WTC11 (cell line): ENCODE measurements around the gene KCNT1.

ENCODE experiments used
- CREM ChIP-seq: sonication (generic); formaldehyde crosslinking; IDR thresholded peaks from 2 replicates; pipeline ENCODE4 v1.8.1; 2022; ENCODE audit warnings: mild to moderate bottlenecking, missing genetic modification reagents, moderate library complexity
- CTCF ChIP-seq: fragments of 200-600 bp; IDR thresholded peaks from 2 replicates; pipeline ENCODE4 v1.8.0; 2022; ENCODE audit warnings: antibody characterized with exemption
- FOXP4 ChIP-seq: sonication (generic); formaldehyde crosslinking; IDR thresholded peaks from 2 replicates; pipeline ENCODE4 v1.8.0; 2022; ENCODE audit warnings: mild to moderate bottlenecking, missing genetic modification reagents
- IRF2 ChIP-seq: sonication (generic); formaldehyde crosslinking; IDR thresholded peaks from 2 replicates; pipeline ENCODE4 v1.8.0; 2022; ENCODE audit warnings: low read depth, missing genetic modification reagents, borderline replicate concordance
- NFATC4 ChIP-seq: fragments of 250-450 bp; sonication (Bioruptor Pico); IDR thresholded peaks from 2 replicates; pipeline ENCODE4 v1.9.0; 2021; ENCODE audit warnings: mild to moderate bottlenecking
- RORB ChIP-seq: fragments of 250-450 bp; sonication (Bioruptor Pico); IDR thresholded peaks from 2 replicates; pipeline ENCODE4 v1.9.0; 2021; ENCODE audit warnings: mild to moderate bottlenecking
- ZBTB21 ChIP-seq: sonication (generic); formaldehyde crosslinking; IDR thresholded peaks from 2 replicates; pipeline ENCODE4 v1.8.1; 2023; ENCODE audit warnings: mild to moderate bottlenecking, missing genetic modification reagents, borderline replicate concordance
- ZNF416 ChIP-seq: fragments of 250-450 bp; sonication (Bioruptor Pico); IDR thresholded peaks from 2 replicates; pipeline ENCODE4 v1.9.0; 2021; ENCODE audit warnings: mild to moderate bottlenecking, inconsistent platforms

- no peak for TF ChIP-seq IRF2
- no peak for TF ChIP-seq CTCF
- TF ChIP-seq FOXP4 (CRISPR knock-in tag) = no peak
- TF ChIP-seq CREM (CRISPR knock-in tag) = no peak
- TF ChIP-seq ZNF416 (CRISPR knock-in tag) = no peak
- no peak for TF ChIP-seq ZBTB21 (CRISPR knock-in tag)
- no peak for TF ChIP-seq RORB
- TF ChIP-seq NFATC4 (CRISPR knock-in tag) = no peak
Measured at GRCh38 chr9:135828656-135829055, 126.7 kb downstream of the KCNT1 start.
